Endothelial cell of umbilical vein (primary cell): ENCODE data around the gene CAMK2B. TPM values are rescaled to one million over a fixed set of nuclear protein-coding genes. Genes with fewer than 3 reads are reported as not detected.

Experiments used
- BruUV-seq: library from RNA; stranded (reverse); fragments of 400-500 nt; replicated peaks from 2 replicates; lab custom pipeline; 2021; lab: Mats Ljungman, UMichigan
- CTCF ChIA-PET: fragments of 300-600, 350-600 bp; sonication (Branson Sonifier 250); formaldehyde crosslinking; loops from one replicate; lab custom pipeline; 2021; ENCODE audit warnings: antibody characterized with exemption, inconsistent platforms; lab: Charles Lee
- POLR2A ChIA-PET: fragments of 300-600, 350-600 bp; sonication (Branson Sonifier 250); formaldehyde crosslinking; loops from one replicate; lab custom pipeline; 2021; ENCODE audit warnings: antibody characterized with exemption, inconsistent platforms; lab: Charles Lee
- DNase-seq: peaks from one replicate; pipeline ENCODE4 v3.0.0-alpha.2; 2011; ENCODE audit warnings: low read depth, low spot score
- FAIRE-seq: peaks from 2 replicates; lab custom pipeline; 2011; peaks lifted over from hg19 to GRCh38; lab: Jason Lieb, UNC
- H2AFZ ChIP-seq: 2 replicates; pipeline ENCODE4 v1.6.0; 2012; ENCODE audit warnings: low read depth, low read length, control low read depth, inconsistent platforms
- H3K27ac ChIP-seq: 2 replicates; pipeline ENCODE4 v1.5.1; 2011; ENCODE audit warnings: low read depth, mild to moderate bottlenecking, control low read depth, low read length, moderate library complexity; ENCODE audit not compliant: insufficient read depth
- H3K27me3 ChIP-seq, 2 experiments: 2 replicates each; pipeline versions ENCODE4 v1.6.0 to v1.6.1; 2011; ENCODE audit warnings: low read length in 2 of 2, mixed read lengths in 1 of 2; ENCODE audit not compliant: control insufficient read depth in 2 of 2, insufficient read depth in 2 of 2
- H3K36me3 ChIP-seq, 2 experiments: 2 replicates in 1 of 2; 3 replicates in 1 of 2; pipeline ENCODE4 v1.5.1; 2011; ENCODE audit warnings: low read length in 2 of 2, mild to moderate bottlenecking in 1 of 2, moderate library complexity in 1 of 2; ENCODE audit not compliant: control insufficient read depth in 2 of 2, insufficient read depth in 2 of 2; ENCODE audit errors: extremely low read depth in 1 of 2
- H3K4me1 ChIP-seq: 3 replicates; pipeline ENCODE4 v1.5.1; 2011; ENCODE audit warnings: mild to moderate bottlenecking, low read length; ENCODE audit not compliant: control insufficient read depth, insufficient read depth; ENCODE audit errors: extremely low read depth
- H3K4me2 ChIP-seq: 2 replicates; pipeline ENCODE4 v1.6.1; 2011; ENCODE audit warnings: low read length, control low read depth, mixed read lengths; ENCODE audit not compliant: insufficient read depth
- H3K4me3 ChIP-seq, 3 experiments: fragments of 200-600 bp in 1 of 3; sonication (generic), shearing (Covaris generic) in 1 of 3; replicated peaks in 1 of 3; 2 replicates each; pipeline ENCODE4 v1.5.1; 2011 to 2016; ENCODE audit warnings: control low read depth in 3 of 3, low read length in 3 of 3, mild to moderate bottlenecking in 2 of 3, inconsistent platforms in 1 of 3, low read depth in 1 of 3, moderate library complexity in 1 of 3; ENCODE audit not compliant: insufficient read depth in 1 of 3
- H3K79me2 ChIP-seq: 2 replicates; pipeline ENCODE4 v1.6.0; 2012; ENCODE audit warnings: low read length, inconsistent platforms; ENCODE audit not compliant: control insufficient read depth, insufficient read depth
- H3K9ac ChIP-seq: replicated peaks from 2 replicates; pipeline ENCODE3; 2011; ENCODE audit warnings: low read length, control low read depth; ENCODE audit not compliant: insufficient read depth; ENCODE audit errors: extremely low read depth
- H3K9me1 ChIP-seq: replicated peaks from 3 replicates; pipeline ENCODE4 v1.6.0; 2011; ENCODE audit warnings: mild to moderate bottlenecking, low read length; ENCODE audit not compliant: control insufficient read depth, insufficient read depth; ENCODE audit errors: extremely low read depth
- H3K9me3 ChIP-seq: replicated peaks from 2 replicates; pipeline ENCODE4 v1.5.1; 2012; ENCODE audit warnings: low read length, inconsistent platforms; ENCODE audit not compliant: control insufficient read depth, insufficient read depth
- H4K20me1 ChIP-seq: replicated peaks from 2 replicates; pipeline ENCODE3; 2011; ENCODE audit warnings: mild to moderate bottlenecking, low read length; ENCODE audit not compliant: control insufficient read depth, insufficient read depth; ENCODE audit errors: extremely low read depth
- EZH2 ChIP-seq: IDR thresholded peaks from 2 replicates; pipeline ENCODE4 v1.6.1; 2012; ENCODE audit warnings: borderline replicate concordance, low read depth, mild to moderate bottlenecking, moderate library complexity, low read length, inconsistent platforms; ENCODE audit not compliant: severe bottlenecking
- FOS ChIP-seq: IDR thresholded peaks from 2 replicates; pipeline ENCODE4 v1.6.1; 2011; ENCODE audit warnings: mild to moderate bottlenecking, low read length, moderate library complexity, borderline replicate concordance; ENCODE audit not compliant: insufficient read depth
- GATA2 ChIP-seq: IDR thresholded peaks from 2 replicates; pipeline ENCODE4 v1.7.0; 2011; ENCODE audit warnings: low read depth, mild to moderate bottlenecking, moderate library complexity, mixed read lengths, low read length; ENCODE audit not compliant: insufficient read length, insufficient read depth
- JUN ChIP-seq: IDR thresholded peaks from 2 replicates; pipeline ENCODE4 v1.6.1; 2011; ENCODE audit warnings: borderline replicate concordance, low read depth; ENCODE audit not compliant: insufficient read length, insufficient read depth
- MYC ChIP-seq: IDR thresholded peaks from one replicate; pipeline ENCODE4 v1.6.1; 2011; ENCODE audit warnings: mild to moderate bottlenecking, low read depth, low read length
- POLR2A ChIP-seq: IDR thresholded peaks from 2 replicates; pipeline ENCODE4 v1.6.1; 2012; ENCODE audit warnings: low read depth, mild to moderate bottlenecking, control low read depth, low read length
- POLR2AphosphoS5 ChIP-seq: IDR thresholded peaks from 2 replicates; pipeline ENCODE4 v1.6.1; 2012; ENCODE audit warnings: low read depth, mild to moderate bottlenecking, control low read depth, low read length, moderate library complexity; ENCODE audit not compliant: insufficient read depth
- dilution Hi-C: fragments of 300-500 bp; cut with MboI; formaldehyde crosslinking; loops from one replicate; pipeline ENCODE4 v1.15.0; 2019; ENCODE audit warnings: low sequenced_read_pairs; ENCODE audit not compliant: extremely low pct_ligation_motif_present
- intact Hi-C: fragments of 100-400 bp; cut with micrococcal nuclease; formaldehyde crosslinking; loops from one replicate; pipeline ENCODE4 v1.10.0; 2022
- polyA plus RNA-seq, 4 experiments: library from polyadenylated mRNA; depleted of rRNA in 3 of 4; stranded (reverse) in 3 of 4; unstranded in 1 of 4; fragments of >200 nt; gene quantifications; 2 replicates each; pipeline versions ENCODE4 v1.2.1 to v1.2.3, GENCODE V29; 2011 to 2012; ENCODE audit warnings: missing spikeins in 1 of 4
- total RNA-seq: library from RNA; stranded (reverse); gene quantifications from 2 replicates; pipeline ENCODE4 v1.2.3, GENCODE V29; 2021
- TF ChIP-seq, protein P1 (sequence below): IDR thresholded peaks from 2 replicates; pipeline ENCODE4 v1.6.1; 2011; ENCODE audit not compliant: insufficient read depth, insufficient read length
- TF ChIP-seq, protein P2 (sequence below), 2 donors: IDR thresholded peaks; 1 replicate in 1 of 2; 2 replicates in 1 of 2; pipeline ENCODE4 v1.5.1; 2011; ENCODE audit warnings: low read length in 2 of 2, mild to moderate bottlenecking in 2 of 2, moderate library complexity in 2 of 2, control low read depth in 1 of 2, inconsistent platforms in 1 of 2, low read depth in 1 of 2; ENCODE audit not compliant: insufficient read depth in 1 of 2; ENCODE audit errors: extremely low read depth in 1 of 2

CAMK2B gene
- total and polyA plus RNA-seq, 2 donors (not counting 3 experiments of a cell fraction or from before 2014, with no cell fraction given) = 0.57 to 1.6 TPM

- Histone ChIP-seq H3K79me2 (no peaks in the 10 kb centered on the region), H3K36me3 (no peaks in the 10 kb centered on the region), H3K9me1 (no peaks in the 10 kb centered on the region), H3K9me3 (no peaks in the 10 kb centered on the region), H3K4me1 (no peaks in the 10 kb centered on the region), H3K27me3 (no peaks in the 10 kb centered on the region), H3K4me3 (no peak overlapping the region), H2AFZ (no peak overlapping the region), H3K9ac (no peak overlapping the region), H3K4me2 (no peak overlapping the region), H3K27ac (no peak overlapping the region), H4K20me1 (no peaks in the 10 kb centered on the region)
- CTCF ChIA-PET = interaction anchor here (0.9 to 1.1 kb wide), 2 partner anchors 56 to 107 kb away, joined by 3 read pairs; no protein-coding TSS in a partner anchor
- BruUV-seq = no TSS peak
- dilution Hi-C loops (no loop called here), intact Hi-C loops (no loop called here)
- TF ChIP-seq POLR2AphosphoS5 = no peak
- DNase-seq = no peak
- FAIRE-seq = no peak
- POLR2A ChIA-PET = no interaction called here
Measured at GRCh38 chr7:44251881-44252280, 73.5 kb downstream of the CAMK2B start.

DNA sequence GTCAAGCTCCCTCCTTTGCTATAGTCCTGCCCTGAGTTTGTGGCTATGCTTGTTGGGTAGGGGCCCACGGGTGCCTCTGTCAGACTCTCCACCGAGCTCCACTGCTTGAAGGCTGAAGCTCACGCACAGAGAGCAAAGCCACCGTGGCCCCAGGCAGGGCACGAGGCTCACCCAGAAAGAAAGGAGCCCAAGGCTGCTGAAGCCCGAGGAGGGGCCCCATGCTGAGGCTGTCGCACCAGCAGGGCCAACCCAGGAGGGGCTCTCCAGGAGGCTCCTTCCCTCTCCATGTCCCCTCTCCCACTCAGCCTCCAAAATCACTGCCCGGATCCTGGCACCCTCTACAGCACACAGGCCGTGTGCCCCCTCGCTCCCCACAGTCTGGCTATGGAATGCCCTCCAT is 74.1 kb downstream of the CAMK2B start:
- Histone ChIP-seq H2AFZ (no peak overlapping the region), H3K27me3 (no peaks in the 10 kb centered on the region), H3K36me3 (no peaks in the 10 kb centered on the region), H3K4me2 (no peak overlapping the region), H3K79me2 (no peaks in the 10 kb centered on the region), H3K27ac (no peak overlapping the region), H4K20me1 (no peaks in the 10 kb centered on the region), H3K9ac (no peak overlapping the region), H3K9me3 (no peaks in the 10 kb centered on the region), H3K4me1 (no peaks in the 10 kb centered on the region), H3K9me1 (no peaks in the 10 kb centered on the region), H3K4me3 (no peak overlapping the region)
- DNase-seq = no peak
- dilution Hi-C loops (no loop called here), intact Hi-C loops (no loop called here)
- no peak for TF ChIP-seq GATA2
- TF ChIP-seq, protein P1, sequence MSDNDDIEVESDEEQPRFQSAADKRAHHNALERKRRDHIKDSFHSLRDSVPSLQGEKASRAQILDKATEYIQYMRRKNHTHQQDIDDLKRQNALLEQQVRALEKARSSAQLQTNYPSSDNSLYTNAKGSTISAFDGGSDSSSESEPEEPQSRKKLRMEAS = no peak
- TF ChIP-seq POLR2A = no peak
- no peak for TF ChIP-seq FOS
- TF ChIP-seq EZH2 = no peak
- TF ChIP-seq, protein P2, sequence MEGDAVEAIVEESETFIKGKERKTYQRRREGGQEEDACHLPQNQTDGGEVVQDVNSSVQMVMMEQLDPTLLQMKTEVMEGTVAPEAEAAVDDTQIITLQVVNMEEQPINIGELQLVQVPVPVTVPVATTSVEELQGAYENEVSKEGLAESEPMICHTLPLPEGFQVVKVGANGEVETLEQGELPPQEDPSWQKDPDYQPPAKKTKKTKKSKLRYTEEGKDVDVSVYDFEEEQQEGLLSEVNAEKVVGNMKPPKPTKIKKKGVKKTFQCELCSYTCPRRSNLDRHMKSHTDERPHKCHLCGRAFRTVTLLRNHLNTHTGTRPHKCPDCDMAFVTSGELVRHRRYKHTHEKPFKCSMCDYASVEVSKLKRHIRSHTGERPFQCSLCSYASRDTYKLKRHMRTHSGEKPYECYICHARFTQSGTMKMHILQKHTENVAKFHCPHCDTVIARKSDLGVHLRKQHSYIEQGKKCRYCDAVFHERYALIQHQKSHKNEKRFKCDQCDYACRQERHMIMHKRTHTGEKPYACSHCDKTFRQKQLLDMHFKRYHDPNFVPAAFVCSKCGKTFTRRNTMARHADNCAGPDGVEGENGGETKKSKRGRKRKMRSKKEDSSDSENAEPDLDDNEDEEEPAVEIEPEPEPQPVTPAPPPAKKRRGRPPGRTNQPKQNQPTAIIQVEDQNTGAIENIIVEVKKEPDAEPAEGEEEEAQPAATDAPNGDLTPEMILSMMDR (IDR thresholded peaks at IDR 0.05; ENCODE audit: extremely low read depth in 1 of 2, insufficient read depth in 1 of 2, low read depth in 1 of 2, low read length in 2 of 2) = no peak
- no peak for TF ChIP-seq POLR2AphosphoS5
- no peak for TF ChIP-seq MYC
- no peak for TF ChIP-seq JUN
- BruUV-seq = no TSS peak
- POLR2A ChIA-PET = no interaction called here
- no peak for FAIRE-seq
- CTCF ChIA-PET = interaction anchor here (0.8 to 1.0 kb wide), 3 partner anchors 11 to 106 kb away, joined by 3 to 4 read pairs (median 3); no protein-coding TSS in a partner anchor
